Panc1 (cell line): ENCODE results near the gene ATP1B4.

Source experiments
- CTCF ChIP-seq: fragments of 450-650 bp; IDR thresholded peaks from 2 replicates; pipeline ENCODE4 v1.5.1; 2017; ENCODE audit warnings: mild to moderate bottlenecking
- REST ChIP-seq, 2 experiments: IDR thresholded peaks; 2 replicates each; pipeline ENCODE4 v1.6.1; 2011 to 2012; ENCODE audit warnings: low read depth in 2 of 2, control low read depth in 1 of 2, low read length in 1 of 2, mild to moderate bottlenecking in 1 of 2, moderate library complexity in 1 of 2; ENCODE audit not compliant: insufficient read depth in 1 of 2

GRCh38 chrX:120356084-120356483 is 5.8 kb upstream of the ATP1B4 start:
- TF ChIP-seq REST (IDR thresholded peaks at IDR 0.05; ENCODE audit: insufficient read depth in 1 of 2, low read depth in 2 of 2, low read length in 1 of 2), result no peak
- no peak for TF ChIP-seq CTCF
